ENCODE results near the gene NAPA.

DNA sequence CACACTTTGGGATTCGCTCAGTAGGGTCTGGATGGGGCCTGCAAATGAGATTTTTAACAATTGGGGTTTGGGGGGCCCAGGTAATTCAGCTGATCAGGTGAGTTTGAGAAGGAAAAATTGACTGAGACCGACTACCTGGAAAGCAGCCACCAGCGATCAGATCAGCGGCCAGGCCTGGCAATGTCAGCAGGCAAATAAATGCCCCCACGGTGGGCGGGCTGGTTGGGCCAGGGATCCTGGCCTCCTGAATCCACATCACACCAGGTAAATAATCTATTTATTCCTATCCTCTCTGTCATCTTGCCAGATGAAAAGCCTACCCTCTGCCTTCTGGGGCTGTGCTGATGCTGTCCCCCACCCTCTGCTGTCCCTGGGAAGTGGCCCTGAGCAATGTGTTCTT is 9.4 kb downstream of the NAPA start:
- TF ChIP-seq, protein P1, sequence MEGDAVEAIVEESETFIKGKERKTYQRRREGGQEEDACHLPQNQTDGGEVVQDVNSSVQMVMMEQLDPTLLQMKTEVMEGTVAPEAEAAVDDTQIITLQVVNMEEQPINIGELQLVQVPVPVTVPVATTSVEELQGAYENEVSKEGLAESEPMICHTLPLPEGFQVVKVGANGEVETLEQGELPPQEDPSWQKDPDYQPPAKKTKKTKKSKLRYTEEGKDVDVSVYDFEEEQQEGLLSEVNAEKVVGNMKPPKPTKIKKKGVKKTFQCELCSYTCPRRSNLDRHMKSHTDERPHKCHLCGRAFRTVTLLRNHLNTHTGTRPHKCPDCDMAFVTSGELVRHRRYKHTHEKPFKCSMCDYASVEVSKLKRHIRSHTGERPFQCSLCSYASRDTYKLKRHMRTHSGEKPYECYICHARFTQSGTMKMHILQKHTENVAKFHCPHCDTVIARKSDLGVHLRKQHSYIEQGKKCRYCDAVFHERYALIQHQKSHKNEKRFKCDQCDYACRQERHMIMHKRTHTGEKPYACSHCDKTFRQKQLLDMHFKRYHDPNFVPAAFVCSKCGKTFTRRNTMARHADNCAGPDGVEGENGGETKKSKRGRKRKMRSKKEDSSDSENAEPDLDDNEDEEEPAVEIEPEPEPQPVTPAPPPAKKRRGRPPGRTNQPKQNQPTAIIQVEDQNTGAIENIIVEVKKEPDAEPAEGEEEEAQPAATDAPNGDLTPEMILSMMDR (IDR thresholded peaks at IDR 0.05 in 4 of 5, conservative IDR thresholded peaks at IDR 0.05 in 1 of 5), result no peak
- no peak for TF ChIP-seq POLR2A (IDR thresholded peaks at IDR 0.05)
